GM20000 (cell line): ENCODE results near the gene ELF1.
A peak's percentile ranks its signal among the peaks of the same experiment; 100 is the strongest.

Source experiments
- DNase-seq: peaks from one replicate; pipeline ENCODE4 v3.0.0; 2012; ENCODE audit warnings: low spot score
- CTCF ChIP-seq: IDR thresholded peaks from 2 replicates; pipeline ENCODE4 v1.5.1; 2012; ENCODE audit warnings: mild to moderate bottlenecking, control low read depth; ENCODE audit errors: extremely low read depth, missing control alignments

ELF1 gene

GRCh38 chr13:40975441-40975840 lies 43.7 kb downstream of the ELF1 start:
- TF ChIP-seq CTCF: no peak
- no peak for DNase-seq

- peak; percentile 39 for DNase-seq
- TF ChIP-seq CTCF: peak; percentile 43
Measured at GRCh38 chr13:40974460-40975407, 44.4 kb downstream of the ELF1 start.

GRCh38 chr13:40973409-40973808 lies 45.7 kb downstream of the ELF1 start:
- TF ChIP-seq CTCF: no peak
- no peak for DNase-seq

- TF ChIP-seq CTCF: no peak
- DNase-seq: no peak
Measured at GRCh38 chr13:40971321-40971720, 47.8 kb downstream of the ELF1 start.

GRCh38 chr13:40970803-40971202 lies 48.3 kb downstream of the ELF1 start:
- no peak for TF ChIP-seq CTCF

GRCh38 chr13:40969169-40969901 lies 49.8 kb downstream of the ELF1 start:
- DNase-seq: no peak
- no peak for TF ChIP-seq CTCF

More at GRCh38 chr13:40970803-40971202, 48.3 kb downstream of the ELF1 start:
- DNase-seq: no peak
